Transverse colon (tissue), 4 donors: ENCODE data around the gene ACE. TPM values are rescaled to one million over a fixed set of nuclear protein-coding genes. Genes with fewer than 3 reads are reported as not detected.

Experiments
- DNase-seq: peaks from one replicate; pipeline ENCODE4 v3.0.0-alpha.2; 2019
- H3K27ac ChIP-seq, 4 donors: fragments of 200-600 bp; sonication (generic); 2 replicates each; pipeline ENCODE4 v1.5.1; 2016 to 2018; ENCODE audit warnings: inconsistent platforms in 4 of 4
- H3K27me3 ChIP-seq: fragments of 200-600 bp; sonication (generic); 2 replicates; pipeline ENCODE4 v1.5.1; 2017; ENCODE audit warnings: inconsistent platforms
- H3K36me3 ChIP-seq, 4 donors: fragments of 200-600 bp; sonication (generic); 2 replicates each; pipeline ENCODE4 v1.5.1; 2017 to 2019; ENCODE audit warnings: inconsistent platforms in 4 of 4
- H3K4me1 ChIP-seq, 4 donors: fragments of 200-600 bp; sonication (generic); 2 replicates each; pipeline ENCODE4 v1.5.1; 2017 to 2020; ENCODE audit warnings: inconsistent platforms in 4 of 4
- H3K4me3 ChIP-seq, 4 donors: fragments of 200-600 bp; sonication (generic); 1 replicate in 1 of 4; 2 replicates in 3 of 4; pipeline versions ENCODE4 v1.5.1 to v1.6.1; 2017 to 2019; ENCODE audit warnings: inconsistent platforms in 4 of 4
- H3K9me3 ChIP-seq, 2 donors: fragments of 200-600 bp; sonication (generic); 2 replicates each; pipeline ENCODE4 v1.5.1; 2017 to 2019; ENCODE audit warnings: inconsistent platforms in 2 of 2
- EP300 ChIP-seq: sonication (generic); formaldehyde crosslinking; IDR thresholded peaks from one replicate; pipeline ENCODE4 v1.6.1; 2017; ENCODE audit warnings: antibody characterized with exemption, low read depth
- POLR2A ChIP-seq: fragments of 450-650 bp; IDR thresholded peaks from one replicate; pipeline ENCODE4 v1.6.1; 2016; ENCODE audit warnings: antibody characterized with exemption, mild to moderate bottlenecking, moderate library complexity
- POLR2AphosphoS5 ChIP-seq, 3 donors: sonication (generic); formaldehyde crosslinking; IDR thresholded peaks; one replicate each; pipeline ENCODE4 v1.6.1; 2016; ENCODE audit warnings: antibody characterized with exemption in 3 of 3
- WGBS, 2 donors: methylation state at CpG; one replicate each; pipeline ENCODE4 v1.1.5; 2018; ENCODE audit warnings: low coverage in 1 of 2; 5-methylcytosine and 5-hydroxymethylcytosine counted together
- in situ Hi-C, 4 donors: fragments of 200-750 bp; cut with MboI; loops; one replicate each; pipeline versions ENCODE4 v1.15.0 to v1.15.1; 2017; ENCODE audit warnings: low sequenced_read_pairs in 3 of 4, low pct_ligation_motif_present in 1 of 4, low pct_unique_long_range_greater_than_20kb in 1 of 4
- intact Hi-C: fragments of 100-400 bp; cut with DNase I; formaldehyde crosslinking; loops from one replicate; pipeline ENCODE4 v1.15.1; 2023; ENCODE audit warnings: low total_unique reads
- total RNA-seq, 4 donors: library from RNA; depleted of rRNA; stranded (reverse); fragments of >200 nt; gene quantifications; one replicate each; pipeline ENCODE4 v1.1.0, GENCODE V29; 2016
- TF ChIP-seq, protein P1 (sequence below), 5 experiments: fragments of 200-600 bp in 3 of 5; fragments of 450-650 bp in 2 of 5; sonication (generic) in 3 of 5; IDR thresholded peaks; 1 replicate in 2 of 5; 2 replicates in 3 of 5; pipeline ENCODE4 v1.5.1; 2016 to 2017; ENCODE audit warnings: antibody characterized with exemption in 5 of 5, inconsistent platforms in 3 of 5, mild to moderate bottlenecking in 2 of 5, moderate library complexity in 1 of 5

ACE gene
- total RNA-seq, 4 donors from 2014 or later: 6.0 to 56.7 (median 28.0) TPM

GRCh38 chr17:63495491-63495890, 18.6 kb downstream of the ACE start:
- Histone ChIP-seq H3K27me3 (no peaks in the 10 kb centered on the region), H3K4me3 (no peak overlapping the region), H3K4me1 (no peaks in the 10 kb centered on the region), H3K27ac (no peak overlapping the region), H3K36me3 (no peaks in the 10 kb centered on the region), H3K9me3 (no peaks in the 10 kb centered on the region)
- intact Hi-C loops: no loop called here
- TF ChIP-seq POLR2AphosphoS5 (IDR thresholded peaks at IDR 0.05): no peak
- TF ChIP-seq EP300: no peak
- no peak for TF ChIP-seq POLR2A
- TF ChIP-seq, protein P1, sequence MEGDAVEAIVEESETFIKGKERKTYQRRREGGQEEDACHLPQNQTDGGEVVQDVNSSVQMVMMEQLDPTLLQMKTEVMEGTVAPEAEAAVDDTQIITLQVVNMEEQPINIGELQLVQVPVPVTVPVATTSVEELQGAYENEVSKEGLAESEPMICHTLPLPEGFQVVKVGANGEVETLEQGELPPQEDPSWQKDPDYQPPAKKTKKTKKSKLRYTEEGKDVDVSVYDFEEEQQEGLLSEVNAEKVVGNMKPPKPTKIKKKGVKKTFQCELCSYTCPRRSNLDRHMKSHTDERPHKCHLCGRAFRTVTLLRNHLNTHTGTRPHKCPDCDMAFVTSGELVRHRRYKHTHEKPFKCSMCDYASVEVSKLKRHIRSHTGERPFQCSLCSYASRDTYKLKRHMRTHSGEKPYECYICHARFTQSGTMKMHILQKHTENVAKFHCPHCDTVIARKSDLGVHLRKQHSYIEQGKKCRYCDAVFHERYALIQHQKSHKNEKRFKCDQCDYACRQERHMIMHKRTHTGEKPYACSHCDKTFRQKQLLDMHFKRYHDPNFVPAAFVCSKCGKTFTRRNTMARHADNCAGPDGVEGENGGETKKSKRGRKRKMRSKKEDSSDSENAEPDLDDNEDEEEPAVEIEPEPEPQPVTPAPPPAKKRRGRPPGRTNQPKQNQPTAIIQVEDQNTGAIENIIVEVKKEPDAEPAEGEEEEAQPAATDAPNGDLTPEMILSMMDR (IDR thresholded peaks at IDR 0.05): no peak
- in situ Hi-C loops: no loop called here
- DNase-seq: no peak
- 72 to 90% methylated on average over 2 to 6 of the region's 6 CpGs for whole genome bisulfite sequencing, 2 donors

DNA sequence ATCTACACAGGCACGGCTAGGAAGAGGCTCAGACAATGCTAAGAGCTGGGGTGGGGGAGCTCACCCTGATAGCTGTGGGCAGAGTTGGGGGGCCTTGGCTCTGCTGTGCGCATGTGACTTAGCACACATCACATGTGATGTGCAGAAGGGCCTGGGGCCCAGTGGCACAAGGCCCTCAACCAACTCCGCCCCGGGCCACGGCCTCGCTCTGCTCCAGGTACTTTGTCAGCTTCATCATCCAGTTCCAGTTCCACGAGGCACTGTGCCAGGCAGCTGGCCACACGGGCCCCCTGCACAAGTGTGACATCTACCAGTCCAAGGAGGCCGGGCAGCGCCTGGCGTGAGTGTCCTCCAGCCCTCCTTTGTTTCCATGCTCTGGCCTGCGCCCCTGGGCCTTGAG, 19.3 kb downstream of the ACE start:
- WGBS, 2 donors: 84 to 91% methylated on average over 5 to 12 of the region's 12 CpGs
- no peak overlapping the region for H3K27ac ChIP-seq

GRCh38 chr17:63496663-63497400, 20.0 kb downstream of the ACE start:
- WGBS, 2 donors: 93% methylated on average over 34 of the region's 36 CpGs; no CpG with 5 or more reads in 1 of the 2 donors
- Histone ChIP-seq H3K4me1 (no peaks in the 10 kb centered on the region), H3K27me3 (no peaks in the 10 kb centered on the region), H3K36me3 (no peaks in the 10 kb centered on the region), H3K9me3 (no peaks in the 10 kb centered on the region), H3K4me3 (no peak overlapping the region), H3K27ac (no peak overlapping the region)
- DNase-seq: no peak
- TF ChIP-seq EP300 (no peak), POLR2AphosphoS5 (IDR thresholded peaks at IDR 0.05) (no peak), POLR2A (no peak)
- TF ChIP-seq, protein P1 (IDR thresholded peaks at IDR 0.05): no peak
- in situ Hi-C loops (no loop called here), intact Hi-C loops (no loop called here)

More for the DNA sequence above, 19.3 kb downstream of the ACE start:
- TF ChIP-seq POLR2A (no peak), EP300 (no peak), POLR2AphosphoS5 (IDR thresholded peaks at IDR 0.05) (no peak)
- TF ChIP-seq, protein P1 (IDR thresholded peaks at IDR 0.05): no peak
- Histone ChIP-seq H3K9me3 (no peaks in the 10 kb centered on the region), H3K27me3 (no peaks in the 10 kb centered on the region), H3K36me3 (no peaks in the 10 kb centered on the region), H3K4me3 (no peak overlapping the region), H3K4me1 (no peaks in the 10 kb centered on the region)
- intact Hi-C loops (no loop called here), in situ Hi-C loops (no loop called here)
- DNase-seq: no peak

- in situ Hi-C loops: no loop called here
- H3K4me3 ChIP-seq: no peak overlapping the region
- H3K36me3 ChIP-seq: no peaks in the 10 kb centered on the region
- intact Hi-C loops: no loop called here
- WGBS, 2 donors: 54 to 71% methylated on average over 5 to 16 of the region's 16 CpGs
- TF ChIP-seq POLR2AphosphoS5 (IDR thresholded peaks at IDR 0.05) (no peak), POLR2A (no peak)
- TF ChIP-seq, protein P1 (IDR thresholded peaks at IDR 0.05): no peak
- no peak for DNase-seq
- H3K27me3 ChIP-seq: no peaks in the 10 kb centered on the region
- H3K4me1 ChIP-seq: no peaks in the 10 kb centered on the region
- H3K9me3 ChIP-seq: no peaks in the 10 kb centered on the region
- H3K27ac ChIP-seq: peak overlapping the region in 1 of 4 donors; percentile 45
Observed at GRCh38 chr17:63497708-63498483, 21.0 kb downstream of the ACE start.
